Right lobe of liver (tissue), 4 donors: ENCODE measurements around the gene CXCL12.

Source experiments
- POLR2A ChIP-seq: fragments of 450-650 bp; IDR thresholded peaks from one replicate; pipeline ENCODE4 v1.6.1; 2017; ENCODE audit warnings: antibody characterized with exemption, mild to moderate bottlenecking
- TF ChIP-seq, protein P1 (sequence below), 4 donors: fragments of 200-600 bp in 3 of 4; fragments of 450-650 bp in 1 of 4; IDR thresholded peaks; one replicate each; pipeline versions ENCODE4 v1.5.1 to v1.8.0; 2016 to 2022; ENCODE audit warnings: antibody characterized with exemption in 4 of 4, mild to moderate bottlenecking in 2 of 4
- donor health status: DM: no; HTN: no; CAD: no.
- donor health status: DM: no; HTN: no; CAD: no.
- donor health status: DM: no; HTN: yes; CAD: no.

DNA sequence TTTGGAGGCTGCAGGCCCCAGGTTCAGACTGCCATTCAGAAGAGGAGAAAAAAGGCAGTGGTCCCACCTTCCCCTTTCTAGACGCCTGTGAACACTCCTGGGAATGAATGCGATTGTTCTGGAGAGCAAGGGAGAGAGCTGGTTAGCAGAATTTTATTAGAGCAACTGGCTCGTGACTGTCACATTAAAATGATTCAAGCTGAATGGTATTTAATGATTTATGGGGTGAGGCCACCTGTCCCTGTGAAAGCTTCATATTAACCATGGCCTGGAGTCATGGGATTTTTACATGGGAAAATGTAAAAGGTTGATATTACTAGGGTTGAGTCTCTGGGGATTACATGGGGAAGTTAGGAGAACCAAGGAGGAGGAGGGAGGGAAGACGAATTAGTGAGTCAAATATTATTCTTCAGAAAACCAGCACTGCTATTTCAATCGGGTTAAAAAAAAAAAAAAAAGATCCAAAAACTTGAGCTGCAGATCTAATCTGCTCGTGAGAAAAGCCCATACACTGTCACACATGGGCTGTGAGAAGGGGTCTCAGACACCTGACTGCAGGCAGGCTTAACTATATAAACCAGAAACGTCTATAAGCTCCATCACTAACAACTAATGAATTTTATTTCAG lies 8.3 kb downstream of the CXCL12 start:
- TF ChIP-seq, protein P1, sequence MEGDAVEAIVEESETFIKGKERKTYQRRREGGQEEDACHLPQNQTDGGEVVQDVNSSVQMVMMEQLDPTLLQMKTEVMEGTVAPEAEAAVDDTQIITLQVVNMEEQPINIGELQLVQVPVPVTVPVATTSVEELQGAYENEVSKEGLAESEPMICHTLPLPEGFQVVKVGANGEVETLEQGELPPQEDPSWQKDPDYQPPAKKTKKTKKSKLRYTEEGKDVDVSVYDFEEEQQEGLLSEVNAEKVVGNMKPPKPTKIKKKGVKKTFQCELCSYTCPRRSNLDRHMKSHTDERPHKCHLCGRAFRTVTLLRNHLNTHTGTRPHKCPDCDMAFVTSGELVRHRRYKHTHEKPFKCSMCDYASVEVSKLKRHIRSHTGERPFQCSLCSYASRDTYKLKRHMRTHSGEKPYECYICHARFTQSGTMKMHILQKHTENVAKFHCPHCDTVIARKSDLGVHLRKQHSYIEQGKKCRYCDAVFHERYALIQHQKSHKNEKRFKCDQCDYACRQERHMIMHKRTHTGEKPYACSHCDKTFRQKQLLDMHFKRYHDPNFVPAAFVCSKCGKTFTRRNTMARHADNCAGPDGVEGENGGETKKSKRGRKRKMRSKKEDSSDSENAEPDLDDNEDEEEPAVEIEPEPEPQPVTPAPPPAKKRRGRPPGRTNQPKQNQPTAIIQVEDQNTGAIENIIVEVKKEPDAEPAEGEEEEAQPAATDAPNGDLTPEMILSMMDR (IDR thresholded peaks at IDR 0.05) = no peak
- no peak for TF ChIP-seq POLR2A
